NOMO-1 treated with dmso at 0.1 percent for 144 hours (cell line): ENCODE measurements around the gene DPM2.

Experiments
- DNase-seq: peaks from one replicate; lab custom pipeline; 2025; ENCODE audit not compliant: unreplicated experiment; lab: John Stamatoyannopoulos, UW

DPM2 gene

GRCh38 chr9:127938298-127938690 is 640 bp upstream of the DPM2 start:
- DNase-seq, result no peak

GRCh38 chr9:127937056-127937387 is 632 bp downstream of the DPM2 start:
- DNase-seq, result no peak

GRCh38 chr9:127936347-127936852 is 1.3 kb downstream of the DPM2 start:
- DNase-seq, result no peak

- DNase-seq, result no peak
Measured at GRCh38 chr9:127935765-127936221, 1.9 kb downstream of the DPM2 start.

GRCh38 chr9:127934986-127935385 is 2.7 kb downstream of the DPM2 start:
- no peak for DNase-seq

- no peak for DNase-seq
Measured at GRCh38 chr9:127934248-127934647, 3.4 kb downstream of the DPM2 start.

- no peak for DNase-seq
Measured at GRCh38 chr9:127931092-127931881, 6.4 kb downstream of the DPM2 start.

GRCh38 chr9:127930231-127931091 is 7.2 kb downstream of the DPM2 start, which contains the start of gene PIP5KL1:
PIP5KL1 (minus strand) TSS chr9:127930777; CDS start chr9:127930752, 25 bp downstream.
- peak; percentile 31 for DNase-seq

- no peak for DNase-seq
Measured at GRCh38 chr9:127929625-127929979, 8.1 kb downstream of the DPM2 start.

- no peak for DNase-seq
Measured at GRCh38 chr9:127928676-127929624, 8.7 kb downstream of the DPM2 start.

- no peak for DNase-seq
Measured at GRCh38 chr9:127927988-127928675, 9.5 kb downstream of the DPM2 start.

- DNase-seq, result no peak
Measured at GRCh38 chr9:127927201-127927987, 10.3 kb downstream of the DPM2 start.

- no peak for DNase-seq
Measured at GRCh38 chr9:127926906-127927200, 10.8 kb downstream of the DPM2 start.

GRCh38 chr9:127925959-127926905 is 11.4 kb downstream of the DPM2 start:
- no peak for DNase-seq

- no peak for DNase-seq
Measured at GRCh38 chr9:127924736-127925444, 12.8 kb downstream of the DPM2 start.

GRCh38 chr9:127923771-127924170 is 13.9 kb downstream of the DPM2 start:
- no peak for DNase-seq

- DNase-seq, result no peak
Measured at GRCh38 chr9:127923046-127923445, 14.6 kb downstream of the DPM2 start.

- peak; percentile 17 for DNase-seq
Measured at GRCh38 chr9:127921557-127922120, 16.0 kb downstream of the DPM2 start.
